Astrocyte (in vitro differentiated cells and primary cell): ENCODE results near the gene ATAD2B.

Source experiments
- EZH2 ChIP-seq: IDR thresholded peaks from 2 replicates; pipeline ENCODE4 v1.6.1; 2012; ENCODE audit warnings: mild to moderate bottlenecking, low read length, inconsistent platforms; ENCODE audit not compliant: insufficient read depth
- TF ChIP-seq, protein P1 (sequence below): IDR thresholded peaks from 2 replicates; pipeline ENCODE4 v1.5.1; 2011; ENCODE audit warnings: low read depth, mild to moderate bottlenecking, inconsistent platforms, low read length, moderate library complexity; ENCODE audit not compliant: insufficient read depth

DNA sequence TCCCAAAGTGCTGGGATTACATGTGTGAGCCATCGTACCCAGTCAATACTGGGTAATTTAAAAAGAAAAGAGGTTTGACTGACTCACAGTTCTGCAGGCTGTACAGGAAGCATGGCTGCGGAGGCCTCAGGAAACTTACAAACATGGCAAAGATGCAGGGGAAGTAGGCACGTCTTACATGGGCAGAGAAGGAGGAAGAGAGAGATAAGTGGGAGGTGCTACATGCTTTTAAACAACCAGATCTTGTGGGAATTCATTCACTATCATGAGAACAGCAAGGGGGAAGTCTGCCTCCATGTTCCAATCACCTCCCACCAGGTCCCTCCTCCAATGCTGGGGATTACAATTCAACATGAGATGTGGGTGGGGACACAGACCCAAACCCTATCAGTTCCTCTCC is 192.5 kb downstream of the ATAD2B start:
- TF ChIP-seq, protein P1, sequence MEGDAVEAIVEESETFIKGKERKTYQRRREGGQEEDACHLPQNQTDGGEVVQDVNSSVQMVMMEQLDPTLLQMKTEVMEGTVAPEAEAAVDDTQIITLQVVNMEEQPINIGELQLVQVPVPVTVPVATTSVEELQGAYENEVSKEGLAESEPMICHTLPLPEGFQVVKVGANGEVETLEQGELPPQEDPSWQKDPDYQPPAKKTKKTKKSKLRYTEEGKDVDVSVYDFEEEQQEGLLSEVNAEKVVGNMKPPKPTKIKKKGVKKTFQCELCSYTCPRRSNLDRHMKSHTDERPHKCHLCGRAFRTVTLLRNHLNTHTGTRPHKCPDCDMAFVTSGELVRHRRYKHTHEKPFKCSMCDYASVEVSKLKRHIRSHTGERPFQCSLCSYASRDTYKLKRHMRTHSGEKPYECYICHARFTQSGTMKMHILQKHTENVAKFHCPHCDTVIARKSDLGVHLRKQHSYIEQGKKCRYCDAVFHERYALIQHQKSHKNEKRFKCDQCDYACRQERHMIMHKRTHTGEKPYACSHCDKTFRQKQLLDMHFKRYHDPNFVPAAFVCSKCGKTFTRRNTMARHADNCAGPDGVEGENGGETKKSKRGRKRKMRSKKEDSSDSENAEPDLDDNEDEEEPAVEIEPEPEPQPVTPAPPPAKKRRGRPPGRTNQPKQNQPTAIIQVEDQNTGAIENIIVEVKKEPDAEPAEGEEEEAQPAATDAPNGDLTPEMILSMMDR: no peak
- no peak for TF ChIP-seq EZH2
